A673 (cell line): ENCODE data around the gene GALNT7. TPM values are rescaled to one million over a fixed set of nuclear protein-coding genes. Genes with fewer than 3 reads are reported as not detected.

ENCODE experiments used
- BruUV-seq: library from RNA; stranded (reverse); fragments of 400-500 nt; replicated peaks from 2 replicates; lab custom pipeline; 2021; lab: Mats Ljungman, UMichigan
- CTCF ChIA-PET: fragments of 300-600 bp; sonication (Branson Sonifier 250); formaldehyde crosslinking; loops from one replicate; lab custom pipeline; 2022; ENCODE audit warnings: antibody characterized with exemption; lab: Charles Lee
- POLR2A ChIA-PET: fragments of 300-600 bp; sonication (Branson Sonifier 250); formaldehyde crosslinking; loops from one replicate; lab custom pipeline; 2022; ENCODE audit warnings: antibody characterized with exemption; ENCODE audit not compliant: low non-redundant PET; lab: Charles Lee
- DNase-seq: peaks from one replicate; pipeline ENCODE4 v3.0.0-alpha.2; 2015; ENCODE audit warnings: low spot score
- H3K27ac ChIP-seq: fragments of 200-600 bp; sonication (generic); 2 replicates; pipeline ENCODE4 v1.5.1; 2016; ENCODE audit warnings: mixed run types, low read depth, mild to moderate bottlenecking, mixed read lengths, antibody characterized with exemption, low read length; ENCODE audit not compliant: poor library complexity, severe bottlenecking
- H3K27me3 ChIP-seq: fragments of 200-600 bp; sonication (generic); replicated peaks from 2 replicates; pipeline ENCODE4 v1.6.1; 2017; ENCODE audit warnings: mixed run types, low read depth, mild to moderate bottlenecking, mixed read lengths, antibody characterized with exemption, low read length; ENCODE audit not compliant: insufficient read depth, poor library complexity
- H3K36me3 ChIP-seq: fragments of 200-600 bp; sonication (generic); 2 replicates; pipeline ENCODE4 v1.6.1; 2016; ENCODE audit warnings: mixed run types, mild to moderate bottlenecking, mixed read lengths, antibody characterized with exemption, low read length; ENCODE audit not compliant: insufficient read depth, poor library complexity, severe bottlenecking
- H3K4me1 ChIP-seq: fragments of 200-600 bp; sonication (generic); 2 replicates; pipeline ENCODE4 v1.6.1; 2017; ENCODE audit warnings: mixed run types, mild to moderate bottlenecking, mixed read lengths, antibody characterized with exemption, low read length; ENCODE audit not compliant: insufficient read depth, poor library complexity, severe bottlenecking
- H3K4me3 ChIP-seq: fragments of 200-600 bp; sonication (generic); 2 replicates; pipeline ENCODE4 v1.5.1; 2016; ENCODE audit warnings: low read depth, mixed run types, mild to moderate bottlenecking, mixed read lengths, low read length; ENCODE audit not compliant: poor library complexity, severe bottlenecking
- H3K9me3 ChIP-seq: fragments of 200-600 bp; sonication (generic); 2 replicates; pipeline ENCODE4 v1.6.1; 2016; ENCODE audit warnings: mixed run types, low read depth, mild to moderate bottlenecking, mixed read lengths, antibody characterized with exemption, low read length; ENCODE audit not compliant: poor library complexity, severe bottlenecking
- EZH2 ChIP-seq: fragments of 200-600 bp; sonication (generic); IDR thresholded peaks from 2 replicates; pipeline ENCODE4 v1.6.1; 2017; ENCODE audit warnings: borderline replicate concordance, low read depth, mild to moderate bottlenecking, mixed read lengths, antibody characterized with exemption, low read length; ENCODE audit not compliant: poor library complexity, severe bottlenecking
- intact Hi-C: fragments of 100-400 bp; cut with micrococcal nuclease; formaldehyde crosslinking; loops from one replicate; pipeline ENCODE4 v1.10.0; 2022; ENCODE audit not compliant: unreplicated experiment
- total RNA-seq: library from RNA; stranded (reverse); gene quantifications from 2 replicates; pipeline ENCODE4 v1.2.3, GENCODE V29; 2021
- TF ChIP-seq, protein P1 (sequence below): fragments of 300-800, 200-600 bp; sonication (generic); conservative IDR thresholded peaks from 2 replicates; pipeline ENCODE4 v1.5.1; 2017; ENCODE audit warnings: low read depth, mild to moderate bottlenecking, antibody characterized with exemption, low read length, moderate library complexity, mixed read lengths

GALNT7 gene
- total RNA-seq, 1 experiment from 2014 or later = 89.7 TPM

DNA sequence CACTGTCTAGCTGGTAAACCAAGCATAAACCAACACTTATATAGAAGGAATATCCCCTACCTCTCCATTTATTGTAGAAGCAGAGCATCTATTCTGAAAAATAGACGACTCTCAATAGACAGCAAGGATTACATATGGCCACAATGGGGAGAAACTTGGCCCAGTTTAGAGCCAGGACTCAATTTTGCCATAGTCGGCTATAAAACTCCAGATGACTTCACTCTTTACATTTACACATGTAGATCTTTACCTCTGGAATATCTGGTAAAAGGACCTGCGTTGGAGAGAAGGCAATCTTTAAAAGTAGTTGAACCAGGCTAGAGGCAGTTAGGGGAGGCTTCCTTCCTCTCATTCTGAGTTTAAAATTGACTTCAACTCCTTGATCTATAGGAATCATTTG lies 88.2 kb downstream of the GALNT7 start:
- Histone ChIP-seq H3K4me1 (peaks cover 55% of the 10 kb centered on the region), H3K27ac (peak overlapping the region; percentile 59), H3K4me3 (no peak overlapping the region), H3K9me3 (no peaks in the 10 kb centered on the region), H3K36me3 (no peaks in the 10 kb centered on the region), H3K27me3 (no peaks in the 10 kb centered on the region)
- TF ChIP-seq EZH2 = no peak
- TF ChIP-seq, protein P1, sequence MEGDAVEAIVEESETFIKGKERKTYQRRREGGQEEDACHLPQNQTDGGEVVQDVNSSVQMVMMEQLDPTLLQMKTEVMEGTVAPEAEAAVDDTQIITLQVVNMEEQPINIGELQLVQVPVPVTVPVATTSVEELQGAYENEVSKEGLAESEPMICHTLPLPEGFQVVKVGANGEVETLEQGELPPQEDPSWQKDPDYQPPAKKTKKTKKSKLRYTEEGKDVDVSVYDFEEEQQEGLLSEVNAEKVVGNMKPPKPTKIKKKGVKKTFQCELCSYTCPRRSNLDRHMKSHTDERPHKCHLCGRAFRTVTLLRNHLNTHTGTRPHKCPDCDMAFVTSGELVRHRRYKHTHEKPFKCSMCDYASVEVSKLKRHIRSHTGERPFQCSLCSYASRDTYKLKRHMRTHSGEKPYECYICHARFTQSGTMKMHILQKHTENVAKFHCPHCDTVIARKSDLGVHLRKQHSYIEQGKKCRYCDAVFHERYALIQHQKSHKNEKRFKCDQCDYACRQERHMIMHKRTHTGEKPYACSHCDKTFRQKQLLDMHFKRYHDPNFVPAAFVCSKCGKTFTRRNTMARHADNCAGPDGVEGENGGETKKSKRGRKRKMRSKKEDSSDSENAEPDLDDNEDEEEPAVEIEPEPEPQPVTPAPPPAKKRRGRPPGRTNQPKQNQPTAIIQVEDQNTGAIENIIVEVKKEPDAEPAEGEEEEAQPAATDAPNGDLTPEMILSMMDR = no peak
- POLR2A ChIA-PET = no interaction called here
- CTCF ChIA-PET = interaction anchor here (1.3 to 1.7 kb wide), 3 partner anchors 45 to 243 kb away, joined by 4 to 52 read pairs (median 25); no protein-coding TSS in a partner anchor
- no peak for DNase-seq
- intact Hi-C loops = loop anchor here (1.0 to 10.0 kb wide), 6 partner anchors 64 to 392 kb away; no protein-coding TSS in a partner anchor
- no TSS peak for BruUV-seq

- Histone ChIP-seq H3K4me1 (peaks cover 62% of the 10 kb centered on the region), H3K36me3 (no peaks in the 10 kb centered on the region), H3K27me3 (no peaks in the 10 kb centered on the region), H3K4me3 (no peak overlapping the region), H3K27ac (peak overlapping the region; percentile 37), H3K9me3 (no peaks in the 10 kb centered on the region)
- no TSS peak for BruUV-seq
- TF ChIP-seq EZH2 = no peak
- TF ChIP-seq, protein P1 = peak; percentile 94
- ChIA-PET POLR2A (no interaction called here), CTCF (interaction anchor here (0.5 to 1.7 kb wide), 6 partner anchors 43 to 244 kb away, joined by 3 to 52 read pairs (median 6); no protein-coding TSS in a partner anchor)
- DNase-seq = peak; percentile 86
- intact Hi-C loops = loop anchor here (1.0 to 10.0 kb wide), 8 partner anchors 43 to 393 kb away; no protein-coding TSS in a partner anchor
Measured at GRCh38 chr4:173257732-173258717, 89.4 kb downstream of the GALNT7 start.

DNA sequence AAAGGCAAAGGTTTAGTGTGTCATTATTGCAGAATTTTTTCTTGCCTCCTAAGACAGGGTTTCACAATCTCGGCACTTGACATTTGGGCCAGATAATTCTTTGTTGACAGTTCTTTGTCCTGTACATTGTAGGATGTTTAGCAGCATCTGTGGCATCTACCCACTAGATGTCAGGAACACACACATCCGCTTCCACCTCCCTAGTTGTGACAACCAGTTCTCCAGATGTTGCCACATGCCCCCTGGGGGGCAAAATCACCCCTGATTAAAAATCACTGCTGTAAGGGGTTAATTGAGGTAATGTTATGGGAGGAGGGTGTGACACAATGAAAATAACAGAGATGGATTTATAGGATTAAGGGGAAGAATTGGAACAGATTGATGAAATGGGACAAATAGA lies 90.3 kb downstream of the GALNT7 start:
- TF ChIP-seq, protein P1 = no peak
- no peak for TF ChIP-seq EZH2
- CTCF ChIA-PET = no interaction called here
- POLR2A ChIA-PET = no interaction called here
- no peak overlapping the region for H3K4me3 ChIP-seq
- peaks cover 68% of the 10 kb centered on the region for H3K4me1 ChIP-seq
- no peak overlapping the region for H3K27ac ChIP-seq
- no peaks in the 10 kb centered on the region for H3K9me3 ChIP-seq
- no peaks in the 10 kb centered on the region for H3K27me3 ChIP-seq
- H3K36me3 ChIP-seq = no peaks in the 10 kb centered on the region
- intact Hi-C loops = loop anchor here (2.0 to 10.0 kb wide), 4 partner anchors 42 to 394 kb away; no protein-coding TSS in a partner anchor
- peak; percentile 57 for DNase-seq
- BruUV-seq = no TSS peak
